ENCODE data around the gene BTBD19. TPM values are rescaled to one million over a fixed set of nuclear protein-coding genes. Genes with fewer than 3 reads are reported as not detected.

BTBD19 gene
- total and polyA plus RNA-seq, 2 of the 8 experiments (the other 6 are each of a cell fraction or from before 2014, with no cell fraction given), result 1.1 TPM

GRCh38 chr1:44806025-44806703 is 2.2 kb upstream of the BTBD19 start (continued):
- no peak for TF ChIP-seq ATF2 (IDR thresholded peaks at IDR 0.05; ENCODE audit: low read length)

All from H1 (cell line).